Kidney glomerular epithelial cell (primary cell): ENCODE data around the gene WT1.

Experiments used
- DNase-seq: peaks from one replicate; lab custom pipeline; 2025; lab: John Stamatoyannopoulos, UW

WT1 gene

DNA sequence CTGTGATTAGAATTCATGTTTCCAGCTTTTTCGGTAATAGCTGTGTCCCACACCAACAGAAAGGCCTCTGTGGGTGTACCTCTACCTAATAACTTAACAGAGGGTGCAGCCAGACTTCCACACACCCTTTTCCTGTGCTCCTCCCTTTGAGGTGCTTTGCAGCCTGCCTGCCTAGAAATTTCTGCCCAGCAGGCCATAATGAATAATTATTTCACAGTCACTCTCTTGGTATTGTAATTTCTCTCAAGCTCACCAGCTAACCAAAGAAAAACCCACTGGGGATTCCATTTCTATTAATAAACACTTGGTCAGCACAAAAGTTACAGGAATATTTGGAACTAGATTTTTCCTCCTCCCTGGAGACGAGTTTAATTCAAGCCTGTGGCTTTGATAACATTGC is 13.3 kb downstream of the WT1 start:
- peak; percentile 22 for DNase-seq

DNA sequence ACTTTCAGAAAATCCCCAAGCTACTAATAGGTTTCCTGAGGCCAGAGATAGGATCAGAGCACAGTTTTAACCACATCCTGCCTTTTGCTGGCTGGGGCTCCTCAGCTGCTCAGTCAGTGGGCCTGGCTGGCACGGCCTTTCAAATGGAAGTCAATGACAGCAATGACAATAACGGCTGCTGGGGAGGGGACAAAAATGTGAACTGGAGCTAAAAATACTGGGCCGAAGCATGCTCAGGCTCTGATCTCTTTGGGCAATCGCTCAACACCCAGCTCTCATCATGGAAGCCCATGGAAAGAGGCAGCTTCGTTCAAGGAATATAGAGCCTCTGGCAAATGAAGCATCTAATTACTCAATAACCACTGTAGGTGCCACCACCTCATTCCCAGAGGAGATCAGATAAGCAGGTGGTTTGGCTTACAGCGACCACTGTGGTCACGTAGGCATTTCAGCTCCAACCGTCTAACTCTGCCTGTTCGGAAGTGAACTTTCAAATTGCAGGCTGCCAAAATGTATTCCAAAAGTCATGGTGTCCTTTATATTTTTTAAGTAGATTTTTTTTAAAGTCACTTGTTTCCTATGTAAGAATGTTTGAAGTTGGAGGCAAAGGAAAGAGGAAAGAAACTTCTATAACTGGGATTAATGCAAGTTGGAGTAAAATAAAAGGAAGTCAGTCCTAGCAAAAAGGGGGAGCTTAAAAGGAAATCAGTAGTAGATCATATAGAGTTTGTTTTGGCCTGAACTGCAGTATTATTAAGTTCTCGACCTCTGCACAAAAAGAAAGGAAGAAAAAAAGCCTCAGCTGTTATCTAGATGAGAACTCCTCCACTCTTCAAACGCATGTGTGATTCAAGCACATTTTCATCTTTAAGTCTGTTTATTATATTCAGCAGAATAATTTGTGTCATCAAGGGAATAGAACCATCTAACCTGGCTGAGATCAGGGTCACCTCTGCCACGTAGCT is 14.1 kb downstream of the WT1 start:
- DNase-seq, result no peak

DNA sequence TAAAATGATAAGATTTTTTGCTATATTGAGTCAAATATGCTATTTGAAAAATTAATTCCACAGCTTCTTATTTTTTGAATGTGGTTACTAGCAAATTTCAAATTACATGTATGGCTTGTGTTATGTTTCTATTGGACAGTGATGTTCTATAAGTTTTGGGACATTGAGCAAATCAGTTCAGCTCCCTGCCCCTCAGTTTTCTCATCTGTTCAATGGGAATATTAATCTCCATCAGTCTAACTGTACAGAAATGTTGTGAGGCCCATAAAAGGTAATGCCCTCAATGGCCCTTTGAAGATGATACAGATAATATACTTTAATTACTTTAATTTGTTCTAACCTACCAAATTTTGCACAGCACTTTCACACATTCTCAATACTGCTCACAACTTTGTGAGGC is 15.2 kb downstream of the WT1 start:
- DNase-seq, result no peak

DNA sequence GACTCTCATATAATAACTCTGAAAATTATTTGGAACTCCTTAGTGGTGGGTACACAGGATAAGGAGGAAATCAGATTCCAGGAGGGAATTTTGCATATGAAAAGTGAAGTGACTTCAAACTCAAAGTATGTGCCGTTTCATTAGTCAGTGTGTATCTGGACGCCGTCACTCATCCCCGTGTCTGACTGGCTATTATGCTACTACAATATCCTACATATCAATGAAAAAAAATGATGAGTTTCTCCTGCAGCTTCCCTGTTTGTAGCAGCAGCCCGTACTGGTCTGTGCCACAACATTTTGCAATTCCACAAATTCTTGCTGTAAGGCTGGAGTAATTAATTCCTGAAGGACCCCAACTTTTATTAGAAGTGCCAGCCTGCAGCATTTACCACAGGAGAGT is 16.5 kb downstream of the WT1 start:
- peak; percentile 54 for DNase-seq

DNA sequence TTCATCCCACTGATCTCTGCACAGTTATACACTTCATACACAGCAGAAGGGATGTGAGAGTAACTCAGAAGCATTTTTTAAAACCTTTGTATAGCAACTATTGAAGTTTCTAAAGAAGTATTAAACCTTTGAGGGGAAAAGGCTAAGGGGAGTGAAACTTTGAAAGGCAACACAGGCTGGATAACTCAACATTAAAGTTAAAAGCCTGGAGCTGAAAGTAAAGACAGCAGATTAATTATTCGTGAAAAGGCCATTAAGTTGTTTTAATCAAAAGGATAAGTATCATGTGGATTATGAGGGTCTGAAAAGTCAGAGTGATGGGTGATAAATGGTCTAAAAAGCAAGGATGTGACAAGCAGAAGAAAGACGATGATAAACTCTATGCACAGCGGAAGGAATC is 17.5 kb downstream of the WT1 start:
- no peak for DNase-seq

DNA sequence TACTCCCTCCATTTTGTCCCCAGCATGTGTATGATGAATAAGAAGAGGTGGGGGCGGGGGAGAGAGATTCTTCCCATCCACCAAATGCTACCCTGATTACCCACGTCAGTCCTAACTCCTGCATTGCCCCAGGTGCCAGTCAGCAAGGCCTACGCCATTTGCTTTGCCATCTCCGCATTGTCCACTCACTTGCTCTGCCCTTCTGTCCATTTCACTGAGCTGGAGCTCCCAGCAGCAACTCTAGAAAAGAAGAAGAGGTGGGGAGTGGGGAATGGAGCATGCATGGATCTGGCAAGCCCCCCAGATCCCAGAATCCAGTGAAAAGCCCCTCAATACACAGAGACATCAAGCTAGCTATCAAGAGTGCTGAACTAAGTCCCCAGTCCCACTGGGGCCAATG is 19.0 kb downstream of the WT1 start:
- no peak for DNase-seq

DNA sequence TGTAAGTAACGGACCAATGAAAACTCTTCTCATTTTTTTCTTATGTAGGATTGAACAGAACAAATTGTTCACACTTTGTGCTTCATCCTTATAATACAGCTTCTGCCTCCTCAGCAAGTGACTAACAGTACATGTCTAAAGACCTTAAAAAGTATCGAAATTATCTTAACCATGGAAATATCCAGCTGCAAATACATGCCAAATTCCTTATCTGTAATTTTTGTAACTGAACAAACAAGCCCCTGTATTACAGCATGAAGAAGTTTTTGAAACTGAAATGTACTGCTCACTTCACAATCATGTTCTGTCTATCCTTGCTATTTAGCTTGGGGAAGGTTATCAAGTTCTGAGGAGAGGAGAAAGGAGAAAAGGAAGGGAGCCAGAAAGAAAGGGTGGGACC is 20.4 kb downstream of the WT1 start:
- no peak for DNase-seq

DNA sequence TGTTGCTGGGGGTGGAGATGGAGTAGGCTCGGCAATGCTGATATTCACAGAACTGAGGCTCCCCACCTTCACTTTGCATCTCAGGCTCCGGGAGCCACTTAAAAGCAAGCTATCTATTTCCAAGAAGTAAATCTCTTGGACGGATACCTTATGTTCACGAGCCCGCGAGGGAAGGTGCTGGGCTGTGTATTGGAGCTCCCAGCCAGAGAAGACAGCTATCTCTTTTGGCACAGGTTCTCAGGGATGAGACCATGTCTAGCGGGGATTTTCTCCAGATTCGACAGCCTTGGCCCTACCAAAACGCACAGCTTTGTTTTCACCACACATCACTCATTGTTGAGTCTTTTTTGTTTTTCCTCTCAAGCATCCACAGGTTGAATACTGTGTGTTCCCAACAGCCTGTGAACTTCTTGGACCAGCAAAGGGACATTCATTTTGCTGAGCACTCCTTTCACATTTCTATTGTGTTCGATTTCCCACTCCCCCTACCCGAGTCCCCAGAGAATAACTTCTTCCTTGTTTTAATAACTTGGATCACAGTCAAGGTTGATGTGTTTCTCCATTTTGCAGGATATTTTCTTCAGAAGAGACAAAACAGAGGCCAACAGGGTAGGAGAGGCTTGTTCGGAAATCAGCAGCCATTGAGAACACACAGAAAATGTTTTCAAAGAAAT is 23.3 kb downstream of the WT1 start:
- no peak for DNase-seq

DNA sequence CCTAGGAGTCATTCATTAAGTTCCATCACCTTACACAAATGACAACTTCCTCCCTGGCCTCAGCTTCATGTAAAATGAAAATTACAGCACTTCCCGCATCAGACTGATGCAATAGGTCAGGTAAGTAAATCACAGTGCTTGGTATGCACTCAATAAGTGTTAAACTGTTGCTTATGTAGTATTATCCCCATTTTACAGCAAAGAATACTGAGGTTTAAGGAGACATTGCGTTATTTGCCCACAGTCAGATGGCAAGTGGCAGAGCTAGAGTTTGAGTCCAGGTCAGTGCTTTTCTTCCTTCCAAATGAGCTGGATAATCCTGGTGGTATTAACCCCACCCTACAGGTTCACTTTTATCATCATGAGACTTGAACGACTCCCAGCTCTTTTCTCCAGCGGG is 29.7 kb downstream of the WT1 start:
- DNase-seq, result no peak

DNA sequence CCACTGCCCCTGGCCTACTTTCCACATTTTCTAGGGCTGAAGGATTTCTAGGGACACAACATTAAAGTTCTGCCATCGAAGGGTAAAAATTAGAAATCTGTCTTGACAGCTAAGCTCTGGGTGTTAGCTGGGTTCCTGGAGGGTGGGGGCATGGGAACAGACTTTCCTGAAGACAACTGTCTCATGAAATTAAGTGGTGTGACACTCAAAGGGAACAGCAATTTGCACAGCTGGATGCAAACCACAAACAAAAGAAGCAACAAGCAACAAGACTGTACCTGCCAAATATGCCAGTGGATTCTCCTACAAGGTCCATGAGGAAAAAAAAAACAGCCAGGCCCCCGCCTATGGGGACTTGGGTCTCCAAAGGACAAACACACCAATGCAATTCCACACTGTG is 32.5 kb downstream of the WT1 start:
- no peak for DNase-seq

DNA sequence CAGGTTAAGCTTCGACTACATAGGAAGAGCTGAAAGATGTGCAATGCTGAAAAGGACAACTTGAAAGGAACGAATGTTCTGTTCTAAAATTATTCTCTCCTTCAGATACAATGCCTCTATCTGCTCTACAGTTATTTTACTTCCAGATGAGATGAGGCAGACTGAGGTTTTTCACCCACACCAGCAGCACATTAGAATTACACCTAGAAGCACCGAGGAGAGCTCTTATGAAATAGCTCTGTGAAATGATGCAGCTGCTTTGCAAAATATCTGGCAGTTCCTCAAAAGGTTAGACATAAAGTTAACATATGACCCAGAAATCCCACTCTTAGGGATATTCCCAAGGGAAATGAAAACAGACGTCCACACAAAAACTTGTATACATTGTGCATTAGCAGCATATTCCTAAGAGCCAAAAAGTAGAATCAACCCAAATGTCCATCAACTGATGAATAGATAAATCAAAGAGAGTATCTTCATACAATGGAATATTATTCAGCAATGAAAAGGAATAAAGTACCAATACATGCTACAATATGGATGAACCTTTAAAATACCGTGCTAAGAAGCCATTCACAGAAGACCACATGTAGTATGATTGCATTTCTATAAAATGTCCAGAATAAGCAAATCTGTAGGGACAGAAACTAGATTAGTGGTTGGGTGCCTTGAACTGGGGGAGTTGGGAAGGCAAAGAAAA is 34.5 kb downstream of the WT1 start:
- DNase-seq, result no peak

DNA sequence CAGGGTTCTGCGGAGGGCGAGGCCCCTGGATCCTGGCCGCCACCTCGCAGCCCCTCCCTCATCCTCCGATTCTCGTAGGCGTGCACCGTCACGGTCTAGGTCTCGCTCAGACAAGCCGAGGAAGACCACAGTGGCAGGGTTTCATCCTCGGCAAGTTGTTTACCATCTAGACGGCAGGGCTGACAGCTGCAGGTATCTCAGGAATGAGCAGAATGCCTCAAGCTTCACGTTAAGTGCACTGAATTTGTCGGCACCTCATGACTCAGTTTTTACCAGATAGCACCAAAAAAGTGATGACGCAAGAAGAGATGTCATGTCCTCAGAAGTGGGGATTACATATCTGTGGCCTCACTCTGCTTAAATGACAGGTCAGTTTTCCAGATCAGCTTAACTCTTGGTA is 35.1 kb downstream of the WT1 start:
- DNase-seq, result no peak

DNA sequence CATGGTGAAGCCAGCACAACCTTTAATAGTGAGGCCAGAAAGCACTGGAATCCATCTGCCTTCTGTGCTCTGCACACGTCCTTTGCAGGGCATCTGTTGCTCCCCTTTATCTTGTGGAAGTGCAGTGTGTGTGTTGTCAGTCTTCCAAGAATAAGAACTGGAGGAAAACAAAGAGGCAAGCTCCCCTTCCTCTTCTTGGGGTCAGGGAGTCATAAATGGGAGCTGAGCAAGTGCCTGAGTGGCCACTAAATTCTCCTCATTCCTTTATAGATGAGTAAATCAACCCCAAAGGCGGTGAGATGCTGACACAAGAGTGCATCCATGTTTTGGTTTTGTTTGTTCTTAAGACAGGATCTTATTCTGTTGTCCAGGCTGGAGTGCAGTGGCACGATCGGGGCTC is 38.3 kb downstream of the WT1 start:
- no peak for DNase-seq

DNA sequence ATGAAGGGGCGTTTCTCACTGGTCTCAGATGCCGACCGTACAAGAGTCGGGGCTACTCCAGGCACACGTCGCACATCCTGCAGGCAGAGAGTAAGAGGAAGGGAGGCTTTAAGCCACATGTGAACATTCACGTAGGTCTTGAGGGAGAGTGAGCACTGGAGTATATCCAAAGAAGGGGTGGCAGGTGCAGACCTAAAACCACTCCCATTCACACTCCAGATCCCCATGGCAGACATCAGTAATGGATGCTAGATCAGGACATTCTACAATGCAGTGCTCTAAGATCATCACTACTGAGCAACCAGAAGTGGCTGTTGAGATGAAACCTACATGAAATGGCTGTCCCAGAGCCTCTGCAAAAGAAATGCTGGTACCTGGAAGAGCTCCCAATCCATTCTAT is 39.0 kb downstream of the WT1 start:
- no peak for DNase-seq

DNA sequence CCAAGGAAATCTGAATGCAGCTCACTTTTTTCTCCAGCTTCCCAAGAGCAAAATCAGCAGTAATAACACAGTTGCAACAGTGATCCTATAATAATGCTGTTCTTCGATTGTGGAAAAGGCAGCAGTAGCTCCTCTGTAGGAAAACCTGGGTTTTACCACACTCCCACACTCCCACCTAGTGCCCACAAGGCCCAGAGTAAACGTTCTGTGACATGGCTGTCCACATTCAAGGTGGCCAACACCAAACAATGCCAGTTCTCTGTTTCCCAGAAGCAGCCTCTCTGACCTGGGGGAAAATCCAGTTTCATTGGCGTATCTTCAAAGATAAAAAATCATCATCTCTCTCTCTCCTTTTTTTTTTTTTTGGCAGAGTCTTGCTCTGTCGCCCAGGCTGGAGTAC is 40.2 kb downstream of the WT1 start:
- no peak for DNase-seq

DNA sequence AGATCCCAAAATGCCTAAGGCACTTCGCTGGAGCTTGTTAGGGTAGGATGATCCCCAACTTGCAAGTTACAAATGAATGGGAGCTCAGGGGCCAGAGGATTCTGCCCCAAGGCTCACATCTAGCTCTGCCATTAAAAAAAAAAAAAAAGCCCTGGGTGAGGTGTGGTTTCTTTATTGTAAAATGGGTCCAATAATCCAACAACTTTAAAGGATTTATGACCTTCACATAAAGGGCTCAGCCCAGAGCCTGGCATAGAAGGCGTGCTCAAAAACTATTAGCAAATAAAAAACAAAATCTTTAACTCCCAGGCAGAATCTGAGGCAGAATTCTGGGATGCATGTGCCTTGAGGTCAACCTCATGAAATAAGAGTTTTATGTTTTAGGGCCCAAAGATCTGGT is 42.5 kb downstream of the WT1 start:
- no peak for DNase-seq

DNA sequence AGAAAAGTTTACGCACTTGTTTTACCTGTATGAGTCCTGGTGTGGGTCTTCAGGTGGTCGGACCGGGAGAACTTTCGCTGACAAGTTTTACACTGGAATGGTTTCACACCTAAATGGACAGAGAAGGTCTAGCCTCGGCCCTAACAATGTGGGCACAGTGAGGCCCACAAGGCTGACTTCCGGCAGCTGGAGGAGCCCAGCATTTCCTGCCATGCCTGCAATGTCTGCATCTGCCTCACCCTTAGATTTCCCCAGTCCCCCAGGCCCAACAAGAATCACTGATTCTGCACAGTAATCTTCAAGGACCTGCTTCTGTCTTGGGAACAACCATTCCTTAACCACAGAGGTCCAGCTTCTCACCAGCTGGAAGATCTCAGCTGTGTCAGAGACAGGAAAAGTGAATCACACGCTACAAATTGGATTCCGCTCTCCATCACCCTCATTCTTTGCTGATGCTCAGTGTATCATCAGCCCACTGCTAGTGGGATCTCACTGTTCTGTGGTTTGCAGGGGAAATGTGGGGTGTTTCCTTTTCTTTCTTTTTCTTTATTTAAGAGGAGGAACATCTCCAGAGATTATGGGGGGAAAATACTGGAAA is 43.3 kb downstream of the WT1 start:
- no peak for DNase-seq

DNA sequence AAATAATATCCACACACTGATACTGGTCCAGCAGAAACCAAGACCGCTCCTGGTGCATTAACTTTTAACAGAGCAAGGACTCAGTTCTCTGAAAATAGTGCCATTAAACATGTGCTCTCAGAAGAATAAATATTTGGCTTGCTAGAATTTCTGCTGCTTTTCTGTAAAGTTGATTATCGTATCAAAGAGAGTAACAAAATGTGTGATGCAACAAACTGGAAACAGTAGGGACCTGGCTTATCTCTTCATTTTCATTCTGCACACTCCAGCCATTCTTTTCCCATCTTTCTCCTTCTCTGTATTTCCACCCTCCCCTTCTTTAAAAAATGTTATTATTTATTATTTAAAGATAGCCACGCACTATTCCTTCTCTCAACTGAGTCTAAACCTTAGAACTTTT is 43.9 kb downstream of the WT1 start:
- no peak for DNase-seq

DNA sequence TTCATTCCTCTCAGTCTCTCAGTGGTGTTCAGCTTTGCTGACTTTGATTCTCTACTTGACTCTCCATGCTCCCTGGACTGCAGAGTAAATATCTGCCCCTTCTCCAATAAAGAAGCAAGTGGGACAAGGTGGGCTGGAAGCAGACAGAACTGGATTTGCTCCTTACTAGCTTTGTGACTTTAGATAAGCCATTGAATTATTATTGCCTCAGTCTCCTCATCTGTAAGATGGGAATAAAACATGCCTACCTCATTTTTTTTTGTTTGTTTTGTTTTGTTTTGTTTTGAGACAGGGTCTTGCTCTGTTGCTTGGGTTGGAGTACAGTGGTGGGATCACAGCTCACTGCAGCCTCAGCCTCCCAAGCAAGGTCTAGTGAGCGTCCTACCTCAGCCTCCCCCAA is 44.6 kb downstream of the WT1 start:
- no peak for DNase-seq

DNA sequence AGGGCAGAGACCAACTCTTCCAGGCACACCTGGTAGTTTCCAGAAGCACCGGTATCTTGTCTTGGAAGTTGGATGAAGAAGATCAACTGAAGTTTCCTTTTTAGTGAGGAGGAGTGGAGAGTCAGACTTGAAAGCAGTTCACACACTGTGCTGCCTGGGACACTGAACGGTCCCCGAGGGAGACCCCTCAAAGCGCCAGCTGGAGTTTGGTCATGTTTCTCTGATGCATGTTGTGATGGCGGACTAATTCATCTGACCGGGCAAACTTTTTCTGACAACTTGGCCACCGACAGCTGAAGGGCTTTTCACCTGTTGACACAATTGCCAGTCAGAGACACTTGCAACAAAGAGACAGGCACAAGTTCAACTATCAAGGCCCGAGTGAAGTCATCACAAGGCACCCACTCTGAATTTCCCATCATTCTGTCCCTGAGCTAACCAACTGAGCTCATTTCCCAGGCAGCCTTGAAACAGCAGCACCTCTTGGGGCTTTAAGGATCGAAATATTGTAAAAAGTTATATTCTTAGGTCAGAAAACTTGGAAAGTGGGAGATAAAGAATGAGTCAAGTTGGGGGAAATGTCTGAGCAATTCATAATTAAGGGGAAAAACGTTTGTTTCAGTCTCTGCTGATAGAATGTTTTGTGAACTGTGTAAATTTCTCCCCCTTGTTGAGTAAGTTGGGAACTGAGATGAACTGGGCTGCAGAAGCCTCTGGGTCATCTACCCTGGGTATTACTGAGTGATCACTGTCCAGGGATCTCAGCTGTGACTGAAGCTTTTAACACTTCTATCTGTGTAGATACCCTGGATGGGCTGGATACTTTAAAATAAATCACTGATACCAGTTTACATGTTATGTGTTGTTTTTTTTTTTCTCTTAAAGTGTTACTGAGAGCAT is 46.2 kb downstream of the WT1 start:
- DNase-seq, result no peak

DNA sequence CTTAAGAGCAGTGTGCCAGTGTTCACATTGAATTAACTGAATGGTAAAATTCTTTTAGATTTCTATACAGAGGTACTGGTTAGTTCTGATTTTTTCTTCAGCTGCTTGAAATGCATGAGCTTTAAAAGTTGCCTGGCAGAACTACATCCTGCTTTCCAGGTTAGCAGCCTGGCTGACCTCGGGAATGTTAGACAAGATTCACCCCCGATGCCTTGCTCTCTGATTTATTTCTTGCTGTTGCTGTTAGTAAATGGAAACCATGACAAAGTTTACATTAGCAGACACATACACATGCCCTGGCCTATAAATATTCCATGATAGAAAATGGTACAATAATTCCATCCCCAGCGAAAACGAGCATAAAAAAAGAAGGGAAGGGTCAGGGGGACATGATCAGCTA is 47.0 kb downstream of the WT1 start:
- DNase-seq, result no peak

DNA sequence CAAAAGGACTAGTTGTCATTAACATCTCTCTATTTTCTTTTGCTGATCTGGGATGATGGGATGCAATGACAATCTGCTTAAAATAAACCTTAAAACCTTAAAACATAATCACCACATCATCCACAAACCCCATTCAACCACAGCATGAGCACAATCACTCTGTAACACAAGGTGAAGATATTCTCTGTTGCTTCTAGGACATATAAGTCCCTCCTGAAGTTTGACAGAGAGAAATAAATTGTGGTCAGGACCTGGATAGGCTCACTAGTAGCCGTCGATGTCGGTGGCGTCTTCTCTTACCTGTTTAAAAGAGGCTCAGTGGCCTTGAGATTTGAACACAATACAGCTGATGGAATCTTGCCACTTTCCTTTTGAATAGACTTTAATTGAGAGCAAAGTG is 47.9 kb downstream of the WT1 start:
- no peak for DNase-seq
